Kidney (tissue), 14 donors: Measurements from ENCODE around the gene AARSD1. TPM values are rescaled to one million over a fixed set of nuclear protein-coding genes. Genes with fewer than 3 reads are reported as not detected.

Experiments
- DNase-seq, 5 donors: peaks; one replicate each; pipeline ENCODE4 v3.0.0-alpha.2; 2013 to 2020
- FAIRE-seq: peaks from 2 replicates; lab custom pipeline; 2012; peaks lifted over from hg19 to GRCh38; lab: Jason Lieb, UNC
- H3K27ac ChIP-seq, 2 donors: one replicate each; pipeline ENCODE4 v1.7.0; 2013; ENCODE audit warnings: low read depth in 2 of 2, low read length in 2 of 2, inconsistent platforms in 1 of 2
- H3K27me3 ChIP-seq: one replicate; pipeline ENCODE4 v1.7.1; 2013; ENCODE audit warnings: low read length, inconsistent platforms; ENCODE audit not compliant: control insufficient read depth, insufficient read depth
- H3K36me3 ChIP-seq, 3 donors: one replicate each; pipeline versions ENCODE4 v1.7.0 to v1.7.1; 2013; ENCODE audit warnings: low read length in 3 of 3, control low read depth in 1 of 3, inconsistent platforms in 1 of 3; ENCODE audit not compliant: insufficient read depth in 3 of 3, control insufficient read depth in 2 of 3
- H3K4me1 ChIP-seq, 3 donors: one replicate each; pipeline versions ENCODE4 v1.7.0 to v1.7.1; 2013; ENCODE audit warnings: low read length in 3 of 3, inconsistent platforms in 1 of 3, low read depth in 1 of 3; ENCODE audit not compliant: control insufficient read depth in 2 of 3, insufficient read depth in 2 of 3
- H3K4me3 ChIP-seq, 3 donors: one replicate each; pipeline versions ENCODE4 v1.7.0 to v1.8.1; 2013; ENCODE audit warnings: low read length in 3 of 3, control low read depth in 1 of 3, inconsistent platforms in 1 of 3
- H3K9ac ChIP-seq, 3 donors: one replicate each; pipeline versions ENCODE4 v1.7.0 to v1.7.1; 2013; ENCODE audit warnings: low read length in 3 of 3, control low read depth in 1 of 3, inconsistent platforms in 1 of 3
- H3K9me3 ChIP-seq, 3 donors: one replicate each; pipeline versions ENCODE4 v1.7.0 to v1.7.1; 2013; ENCODE audit warnings: low read length in 3 of 3, control low read depth in 1 of 3, inconsistent platforms in 1 of 3; ENCODE audit not compliant: control insufficient read depth in 2 of 3, insufficient read depth in 1 of 3
- CTCF ChIP-seq: IDR thresholded peaks from 3 replicates; pipeline ENCODE4 v1.5.1; 2012; ENCODE audit warnings: mild to moderate bottlenecking, moderate library complexity, borderline replicate concordance; ENCODE audit not compliant: insufficient read depth; ENCODE audit errors: extremely low read depth
- intact Hi-C: fragments of 100-400 bp; cut with DNase I; formaldehyde crosslinking; loops from one replicate; pipeline ENCODE4 v1.11.1; 2022
- polyA plus RNA-seq: library from polyadenylated mRNA; stranded (reverse); fragments of 350-450 nt; fragmentation: Illumina TruSeq; extraction: RNeasy Lipid Tissue Mini Kit (QIAGEN cat#74804); gene quantifications from one replicate; pipeline ENCODE4 v1.2.3, GENCODE V29; 2014; ENCODE audit warnings: low read depth, low replicate concordance; ENCODE audit not compliant: insufficient read depth
- total RNA-seq: library from RNA; stranded (reverse); fragmentation: NEBNext Ultra II Directional; extraction: Animal tissue kit (Norgen Biotek cat#: 25700); gene quantifications from one replicate; pipeline ENCODE4 v1.2.1, GENCODE V29; 2021
- donor health status: control.
- donor health status: control.
- donor health status: control.
- donor health status: control.
- donor health status: control.
- donor health status: DM: yes; HTN: yes; CAD: no.
- donor health status: Normal renal cell carcinoma (clear cell type).

Gene AARSD1
- total and polyA plus RNA-seq, 2 donors from 2014 or later: 35.8 to 45.6 TPM

GRCh38 chr17:43011728-43012472, 47.6 kb upstream of the AARSD1 start:
- no peak overlapping the region for H3K27ac ChIP-seq
- H3K9me3 ChIP-seq: no peaks in the 10 kb centered on the region
- H3K27me3 ChIP-seq: no peaks in the 10 kb centered on the region
- H3K36me3 ChIP-seq: peaks cover 0 to 7% (median 5%) of the 10 kb centered on the region in 3 donors
- H3K4me1 ChIP-seq: peaks cover 0 to 8% (median 0%) of the 10 kb centered on the region in 3 donors
- no peak for FAIRE-seq
- no peak overlapping the region for H3K4me3 ChIP-seq
- H3K9ac ChIP-seq: no peak overlapping the region
- intact Hi-C loops: no loop called here
- TF ChIP-seq CTCF: no peak
- peak in 1 of 5 donors; percentile 77 for DNase-seq

GRCh38 chr17:43010667-43011308, 46.5 kb upstream of the AARSD1 start:
- H3K9me3 ChIP-seq: no peaks in the 10 kb centered on the region
- no peak overlapping the region for H3K27ac ChIP-seq
- DNase-seq: no peak
- H3K36me3 ChIP-seq: peaks cover 0 to 7% (median 5%) of the 10 kb centered on the region in 3 donors
- H3K4me1 ChIP-seq: peaks cover 0 to 3% (median 0%) of the 10 kb centered on the region in 3 donors
- no peak for FAIRE-seq
- H3K4me3 ChIP-seq: no peak overlapping the region
- no peaks in the 10 kb centered on the region for H3K27me3 ChIP-seq
- intact Hi-C loops: no loop called here
- TF ChIP-seq CTCF: no peak
- no peak overlapping the region for H3K9ac ChIP-seq

GRCh38 chr17:43006639-43007551, 42.6 kb upstream of the AARSD1 start, which contains the start of gene IFI35:
Gene IFI35 (plus strand): TSS chr17:43006784. CDS start chr17:43006948, 164 bp downstream.
- peak within 1 kb of the TSS; percentile 90 to 96 for H3K27ac ChIP-seq
- H3K4me1 ChIP-seq: peaks cover 0 to 3% (median 0%) of the 10 kb centered on the region in 3 donors
- peak within 1 kb of the TSS; percentile 80 to 100 (median 96) for H3K4me3 ChIP-seq
- no peaks in the 10 kb centered on the region for H3K27me3 ChIP-seq
- FAIRE-seq (no peak), DNase-seq (peak in 4 of 5 donors; percentile 59 to 94 (median 81))
- no peaks in the 10 kb centered on the region for H3K9me3 ChIP-seq
- peak within 1 kb of the TSS; percentile 69 to 100 (median 97) for H3K9ac ChIP-seq
- intact Hi-C loops: no loop called here
- peaks cover 3 to 10% (median 6%) of the 10 kb centered on the region in 3 donors for H3K36me3 ChIP-seq
- peak; percentile 63 for TF ChIP-seq CTCF
